Activated naive CD8-positive, alpha-beta T cell treated with anti-CD3 and anti-CD28 coated beads, Interleukin-2, amount 50 U/mL, for 24 hours (primary cell): ENCODE results near the gene CNIH4.
"Not testable (repeated sequence)": the region's sequence is repeated elsewhere in the genome, so short reads cannot be mapped to it uniquely, and the experiment has no call there.

Experiments
- ATAC-seq: fragments of 150-1000 bp; cut with Tn5 transposase; one replicate; pipeline ENCODE4 v1.10.0; 2021
- DNase-seq: peaks from one replicate; pipeline ENCODE4 v3.0.0; 2021
- H3K27ac Mint-ChIP-seq: one replicate; pipeline ENCODE4 v1.8.0; 2021; ENCODE audit warnings: mild to moderate bottlenecking, mixed read lengths
- H3K27me3 Mint-ChIP-seq: one replicate; pipeline ENCODE4 v1.8.0; 2021; ENCODE audit warnings: mixed read lengths
- H3K36me3 Mint-ChIP-seq: one replicate; pipeline ENCODE4 v1.8.0; 2021; ENCODE audit warnings: low read depth, mixed read lengths
- H3K4me1 Mint-ChIP-seq: one replicate; pipeline ENCODE4 v1.8.0; 2021; ENCODE audit warnings: mixed read lengths
- H3K4me3 Mint-ChIP-seq: one replicate; pipeline ENCODE4 v1.8.0; 2021; ENCODE audit warnings: mild to moderate bottlenecking, moderate library complexity, mixed read lengths
- H3K9me3 Mint-ChIP-seq: one replicate; pipeline ENCODE4 v1.8.0; 2021; ENCODE audit warnings: mixed read lengths

Gene CNIH4

DNA sequence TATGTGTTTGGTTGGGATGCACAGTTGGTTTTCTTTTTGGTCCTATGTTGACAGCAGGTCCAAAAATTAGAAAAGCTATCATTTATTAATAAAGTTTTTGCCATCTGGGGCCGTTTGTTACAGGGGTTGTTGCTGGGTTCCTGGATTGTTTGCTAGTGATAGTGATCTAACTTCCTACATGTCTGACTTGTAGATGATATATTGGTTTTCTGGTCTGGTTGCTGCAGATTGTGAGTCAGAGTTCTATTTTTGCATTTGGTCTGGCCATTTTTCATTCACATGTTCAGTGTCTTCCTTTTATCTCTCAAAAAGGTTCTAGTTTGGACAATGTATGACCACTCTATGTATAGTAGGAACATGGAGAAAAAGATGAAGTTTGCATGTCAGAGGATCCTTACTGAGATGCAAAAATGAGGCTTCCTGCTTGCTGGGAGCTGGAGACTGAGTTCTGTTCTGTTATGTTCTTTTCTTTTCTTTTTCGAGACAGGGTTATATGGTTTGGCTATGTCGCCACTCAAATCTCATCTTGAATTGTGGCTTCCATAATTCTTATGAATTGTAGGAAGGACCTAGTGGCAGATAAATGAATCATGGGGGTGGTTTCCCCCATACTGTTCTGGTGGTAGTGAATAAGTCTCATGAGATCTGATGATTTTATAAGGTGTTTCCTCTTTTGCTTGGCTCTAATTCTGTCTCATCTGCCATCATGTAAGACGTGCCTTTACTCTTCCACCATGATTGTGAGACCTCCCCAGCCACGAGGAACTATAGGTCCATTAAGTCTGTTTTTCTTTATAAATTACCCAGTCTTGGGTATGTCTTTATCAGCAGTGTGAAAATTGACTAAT, 22.5 kb upstream of the CNIH4 start:
- peak overlapping the region; percentile 54 for H3K4me3 Mint-ChIP-seq
- H3K9me3 Mint-ChIP-seq: no peaks in the 10 kb centered on the region
- DNase-seq (no peak), ATAC-seq (peak; percentile 18)
- H3K27me3 Mint-ChIP-seq: no peaks in the 10 kb centered on the region
- H3K4me1 Mint-ChIP-seq: peaks cover 34% of the 10 kb centered on the region
- H3K27ac Mint-ChIP-seq: peak overlapping the region; percentile 87
- H3K36me3 Mint-ChIP-seq: no peaks in the 10 kb centered on the region

DNA sequence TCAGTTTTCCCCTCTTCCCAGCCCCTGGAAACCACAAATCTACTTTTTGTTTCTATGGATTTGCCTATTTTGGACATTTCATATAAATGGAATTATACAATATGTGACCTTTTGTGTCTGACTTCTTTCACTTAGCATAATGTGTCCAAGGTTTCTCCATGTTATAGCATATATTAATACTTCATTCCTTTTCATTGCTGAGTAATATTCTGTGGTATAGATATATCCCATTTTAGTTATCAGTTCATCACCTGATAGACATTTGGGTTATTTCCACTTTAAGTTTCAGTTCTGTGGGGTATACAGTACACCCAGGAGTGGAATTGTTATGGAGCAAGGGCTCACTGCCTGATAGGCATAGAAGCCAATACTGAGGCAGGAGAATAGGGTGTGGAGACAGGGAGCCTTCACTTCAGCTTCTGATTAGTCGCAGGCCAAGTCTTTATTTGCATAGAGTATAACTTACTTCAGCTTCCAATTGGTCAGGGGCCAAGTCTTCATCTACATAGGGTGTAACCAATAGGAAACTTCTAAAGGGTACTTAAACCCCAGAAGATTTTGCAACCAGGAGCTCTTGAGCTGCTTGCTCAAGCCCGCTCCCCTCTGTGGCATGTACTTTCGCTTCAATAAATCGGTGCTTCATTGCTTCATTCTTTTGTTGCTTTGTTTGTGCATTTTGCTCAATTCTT, 18.4 kb upstream of the CNIH4 start:
- H3K36me3 Mint-ChIP-seq: peaks cover 2% of the 10 kb centered on the region
- no peak for ATAC-seq
- no peak for DNase-seq
- peaks cover 10% of the 10 kb centered on the region for H3K9me3 Mint-ChIP-seq
- no peak overlapping the region for H3K27ac Mint-ChIP-seq
- no peaks in the 10 kb centered on the region for H3K27me3 Mint-ChIP-seq
- peaks cover 22% of the 10 kb centered on the region for H3K4me1 Mint-ChIP-seq
- H3K4me3 Mint-ChIP-seq: no peak overlapping the region

DNA sequence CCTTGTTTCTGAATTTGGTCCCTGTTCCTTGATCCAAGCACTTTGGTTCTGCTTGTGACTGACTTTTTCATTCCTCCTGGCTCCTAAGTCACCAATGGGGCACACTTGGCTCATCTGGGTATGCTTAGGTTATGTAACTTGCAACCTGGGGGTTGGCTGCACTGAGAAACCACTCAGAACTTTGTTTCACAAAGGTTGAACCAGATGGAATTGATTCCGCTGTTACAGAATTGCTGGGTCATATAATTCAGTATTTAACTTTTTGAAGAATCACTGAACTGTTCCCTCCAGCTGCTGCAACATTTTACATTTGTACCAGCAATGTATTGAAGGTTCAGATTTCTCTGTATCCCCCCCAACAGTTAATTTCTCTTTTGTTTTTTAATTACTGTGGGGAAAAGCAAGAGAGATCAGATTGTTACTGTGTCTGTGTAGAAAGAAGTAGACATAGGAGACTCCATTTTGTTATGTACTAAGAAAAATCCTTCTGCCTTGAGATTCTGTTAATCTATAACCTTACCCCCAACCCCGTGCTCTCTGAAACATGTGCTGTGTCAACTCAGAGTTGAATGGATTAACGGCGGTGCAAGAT, 17.1 kb upstream of the CNIH4 start:
- H3K36me3 Mint-ChIP-seq: peaks cover 4% of the 10 kb centered on the region
- no peak overlapping the region for H3K27ac Mint-ChIP-seq
- no peak overlapping the region for H3K4me3 Mint-ChIP-seq
- peaks cover 10% of the 10 kb centered on the region for H3K9me3 Mint-ChIP-seq
- no peak for ATAC-seq
- peaks cover 9% of the 10 kb centered on the region for H3K4me1 Mint-ChIP-seq
- DNase-seq: no peak
- no peaks in the 10 kb centered on the region for H3K27me3 Mint-ChIP-seq

DNA sequence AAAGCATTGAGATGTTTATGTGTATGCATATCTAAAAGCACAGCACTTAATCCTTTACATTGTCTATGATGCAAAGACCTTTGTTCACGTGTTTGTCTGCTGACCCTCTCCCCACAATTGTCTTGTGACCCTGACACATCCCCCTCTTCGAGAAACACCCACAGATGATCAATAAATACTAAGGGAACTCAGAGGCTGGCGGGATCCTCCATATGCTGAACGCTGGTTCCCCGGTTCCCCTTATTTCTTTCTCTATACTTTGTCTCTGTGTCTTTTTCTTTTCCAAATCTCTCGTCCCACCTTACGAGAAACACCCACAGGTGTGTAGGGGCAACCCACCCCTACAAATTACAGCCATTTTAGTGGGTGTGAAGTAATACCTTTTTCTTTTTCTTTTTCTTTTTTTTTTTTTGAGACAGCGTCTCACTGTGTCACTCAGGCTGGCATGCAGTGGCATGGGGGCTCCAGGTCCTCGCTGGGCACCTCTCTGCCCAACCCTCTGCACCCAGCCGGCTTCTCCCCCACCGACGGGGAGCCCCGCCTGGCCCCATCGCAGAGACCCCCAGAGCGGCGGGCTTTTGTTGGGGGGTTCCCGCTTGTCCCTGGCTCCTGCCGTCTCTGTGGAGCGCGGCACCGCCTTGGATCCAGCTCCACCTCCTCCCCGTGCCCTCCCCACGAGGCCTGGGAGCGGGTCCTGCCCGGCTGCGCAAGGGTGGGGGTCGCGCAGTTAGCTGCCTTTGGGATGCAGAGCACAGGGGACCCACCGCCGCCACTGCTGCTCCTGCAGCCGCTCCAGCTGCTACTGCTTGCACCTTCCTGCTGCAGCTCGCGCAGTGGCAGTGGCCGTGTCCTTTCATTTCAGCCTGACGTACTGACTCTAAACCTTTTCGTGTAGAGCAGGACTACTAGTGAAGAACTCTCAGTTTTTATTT, 16.0 kb upstream of the CNIH4 start:
- H3K4me1 Mint-ChIP-seq, H3K27me3 Mint-ChIP-seq, H3K36me3 Mint-ChIP-seq, H3K27ac Mint-ChIP-seq: not testable (repeated sequence)
- ATAC-seq (peak; percentile 80), DNase-seq (peak; percentile 33)
- Mint-ChIP-seq H3K4me3 (peak overlapping the region; percentile 64), H3K9me3 (peaks cover 10% of the 10 kb centered on the region)

DNA sequence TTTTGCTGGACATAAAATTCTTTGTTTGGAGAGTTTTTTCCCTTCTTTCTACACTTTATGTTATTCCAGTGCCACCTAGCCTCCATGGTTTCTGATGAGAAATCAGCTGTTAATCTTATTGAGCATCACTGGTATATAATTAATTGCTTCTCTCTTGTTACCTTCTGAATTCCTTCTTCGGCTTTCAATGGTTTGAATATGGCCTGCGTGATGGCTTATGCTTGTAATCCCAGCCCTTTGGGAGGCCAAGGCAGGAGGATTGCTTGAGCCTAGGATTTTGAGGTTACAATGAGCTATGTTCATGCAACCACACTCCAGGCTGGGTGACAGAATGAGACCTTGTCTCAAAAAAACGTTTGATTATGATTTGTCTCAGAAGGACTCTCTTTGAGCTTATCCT, 13.0 kb upstream of the CNIH4 start:
- Mint-ChIP-seq H3K9me3 (peaks cover 10% of the 10 kb centered on the region), H3K36me3 (peaks cover 4% of the 10 kb centered on the region), H3K27me3 (no peaks in the 10 kb centered on the region), H3K27ac (no peak overlapping the region), H3K4me3 (no peak overlapping the region), H3K4me1 (peaks cover 12% of the 10 kb centered on the region)
- DNase-seq (no peak), ATAC-seq (no peak)

DNA sequence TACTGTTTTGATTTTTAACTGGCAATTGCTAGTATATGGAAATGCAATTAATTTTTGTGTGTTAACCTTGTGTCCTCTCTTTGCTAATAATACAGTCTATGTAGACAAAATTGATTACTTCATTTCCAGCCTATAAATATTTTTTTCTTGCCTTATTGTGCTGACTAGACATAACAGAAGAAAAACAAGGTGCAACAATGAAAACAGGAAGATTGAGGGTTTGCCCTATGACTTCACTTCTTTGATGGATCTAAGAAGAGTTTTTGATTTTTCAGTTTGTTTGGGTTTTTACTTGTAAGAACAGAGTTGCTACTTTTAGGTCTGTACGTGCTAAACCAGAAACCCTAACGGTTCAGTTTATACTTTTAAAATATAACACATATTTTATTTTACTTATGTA, 8.5 kb upstream of the CNIH4 start:
- no peak for DNase-seq

DNA sequence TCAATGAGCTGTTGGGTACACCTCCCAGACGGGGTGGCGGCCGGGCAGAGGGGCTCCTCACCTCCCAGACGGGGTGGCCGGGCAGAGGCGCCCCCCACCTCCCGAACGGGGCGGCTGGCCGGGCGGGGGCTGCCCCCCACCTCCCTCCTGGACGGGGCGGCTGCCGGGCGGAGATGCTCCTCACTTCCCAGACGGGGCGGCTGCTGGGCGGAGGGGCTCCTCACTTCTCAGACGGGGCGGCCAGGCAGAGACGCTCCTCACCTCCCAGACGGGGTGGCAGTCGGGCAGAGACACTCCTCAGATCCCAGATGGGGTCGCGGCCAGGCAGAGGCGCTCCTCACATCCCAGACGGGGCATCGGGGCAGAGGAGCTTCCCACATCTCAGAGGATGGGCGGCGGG, 7.0 kb upstream of the CNIH4 start:
- not testable (repeated sequence) for H3K4me3 Mint-ChIP-seq, H3K27ac Mint-ChIP-seq, DNase-seq, H3K9me3 Mint-ChIP-seq, ATAC-seq, H3K36me3 Mint-ChIP-seq, H3K27me3 Mint-ChIP-seq
- peaks cover 24% of the 10 kb centered on the region for H3K4me1 Mint-ChIP-seq

More for the DNA sequence above, 8.5 kb upstream of the CNIH4 start:
- H3K9me3 Mint-ChIP-seq: peaks cover under 1% of the 10 kb centered on the region
- no peak overlapping the region for H3K4me3 Mint-ChIP-seq
- H3K4me1 Mint-ChIP-seq: peaks cover 12% of the 10 kb centered on the region
- no peak for ATAC-seq
- H3K36me3 Mint-ChIP-seq: peaks cover 3% of the 10 kb centered on the region
- H3K27ac Mint-ChIP-seq: no peak overlapping the region
- H3K27me3 Mint-ChIP-seq: no peaks in the 10 kb centered on the region

DNA sequence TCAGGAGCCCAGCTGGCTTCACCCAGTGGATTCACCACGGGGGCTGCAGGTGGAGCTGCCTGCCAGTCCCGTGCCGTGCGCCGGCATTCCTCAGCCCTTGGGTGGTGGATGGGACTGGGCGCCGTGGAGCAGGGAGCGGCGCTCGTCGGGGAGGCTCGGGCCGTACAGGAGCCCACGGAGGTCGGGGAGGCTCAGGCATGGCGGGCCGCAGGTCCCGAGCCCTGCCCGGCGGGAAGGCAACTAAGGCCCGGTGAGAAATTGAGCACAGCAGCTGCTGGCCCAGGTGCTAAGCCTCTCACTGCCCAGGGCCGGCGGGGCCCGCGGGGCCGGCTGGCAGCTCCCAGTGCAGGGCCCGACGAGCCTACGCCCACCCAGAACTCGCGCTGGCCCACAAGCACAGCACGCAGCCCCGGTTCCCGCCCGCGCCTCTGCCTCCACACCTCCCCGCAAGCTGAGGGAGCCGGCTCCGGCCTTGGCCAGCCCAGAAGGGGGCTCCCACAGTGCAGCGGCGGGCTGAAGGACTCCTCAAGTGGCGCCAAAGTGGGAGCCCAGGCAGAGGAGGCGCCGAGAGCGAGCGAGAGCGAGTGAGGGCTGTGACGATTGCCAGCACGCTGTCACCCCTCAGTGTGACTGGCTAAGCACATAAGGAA, 4.1 kb upstream of the CNIH4 start:
- not testable (repeated sequence) for H3K36me3 Mint-ChIP-seq, H3K9me3 Mint-ChIP-seq, H3K27ac Mint-ChIP-seq, H3K4me3 Mint-ChIP-seq, H3K27me3 Mint-ChIP-seq, ATAC-seq, DNase-seq
- peaks cover 26% of the 10 kb centered on the region for H3K4me1 Mint-ChIP-seq

DNA sequence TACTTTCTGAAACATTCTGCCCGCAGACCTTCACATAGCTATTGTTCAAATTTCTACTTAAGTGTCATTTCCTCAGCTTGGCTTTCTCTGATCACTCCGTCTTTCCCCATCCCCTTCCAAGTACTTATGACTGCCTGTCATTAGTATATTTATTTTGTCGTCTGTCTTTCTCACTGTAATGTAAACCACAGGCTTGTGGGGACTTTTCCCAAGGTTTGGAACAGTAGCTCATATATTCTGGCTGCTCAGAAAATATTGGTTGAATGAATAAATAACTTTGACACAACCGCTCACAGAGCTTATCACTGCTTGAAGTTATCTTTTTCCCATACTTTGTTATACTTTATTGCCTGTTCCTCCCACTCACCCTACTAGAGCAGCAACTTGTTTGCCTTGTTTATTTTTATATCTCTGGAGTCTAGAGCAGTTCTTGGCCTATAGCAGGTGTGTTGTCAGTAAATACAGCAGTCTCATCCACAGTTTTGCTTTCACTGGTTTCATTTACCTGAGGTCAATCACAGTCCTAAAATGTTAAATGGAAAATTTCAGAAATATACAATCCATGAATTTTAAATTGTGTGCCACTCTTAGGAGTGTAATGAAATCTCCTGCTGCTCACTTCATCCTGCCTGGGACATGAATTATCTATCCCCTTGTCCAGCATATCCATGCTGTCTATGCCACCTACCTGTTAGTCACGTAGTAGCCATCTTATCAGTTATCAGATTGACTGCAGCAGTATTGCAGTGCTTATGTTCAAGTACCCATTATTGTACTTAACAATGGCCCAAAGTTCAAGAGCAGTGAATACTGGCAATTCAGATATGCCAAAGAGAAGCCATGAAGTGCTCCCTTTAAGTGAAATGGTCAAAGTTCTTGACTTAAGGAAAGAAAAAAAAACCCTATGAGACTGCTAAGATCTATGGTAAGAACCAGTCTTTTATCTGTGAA, 2.4 kb upstream of the CNIH4 start:
- ATAC-seq (no peak), DNase-seq (no peak)
- Mint-ChIP-seq H3K27me3 (no peaks in the 10 kb centered on the region), H3K27ac (no peak overlapping the region), H3K4me3 (no peak overlapping the region), H3K4me1 (peaks cover 33% of the 10 kb centered on the region), H3K9me3 (no peaks in the 10 kb centered on the region), H3K36me3 (peaks cover 4% of the 10 kb centered on the region)

DNA sequence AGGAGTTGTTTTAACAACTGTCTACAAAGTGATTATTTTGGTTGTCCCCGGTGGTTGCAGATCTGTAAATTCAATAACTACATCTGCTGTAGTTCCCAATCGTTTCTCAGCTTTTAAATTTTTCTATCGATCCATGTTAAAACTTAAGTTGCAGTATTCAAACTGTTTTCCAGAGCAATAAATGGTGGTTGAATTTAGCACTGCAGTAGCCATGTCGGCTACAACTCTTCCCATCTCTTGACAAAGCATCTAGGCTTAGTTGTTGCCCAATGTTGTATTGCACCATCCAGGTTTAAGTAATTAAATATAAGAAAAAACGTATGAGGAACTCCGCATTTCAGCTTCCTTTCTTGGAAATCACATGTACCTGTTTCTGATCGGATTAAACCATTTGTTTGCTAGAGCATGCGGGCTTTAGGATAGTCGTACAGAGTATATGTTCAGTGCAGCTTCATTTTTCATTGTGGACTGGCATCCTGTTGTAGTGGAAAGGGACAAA, 996 bp downstream of the CNIH4 start:
- DNase-seq: no peak
- Mint-ChIP-seq H3K4me1 (peaks cover 60% of the 10 kb centered on the region), H3K4me3 (peak overlapping the region; percentile 85), H3K36me3 (peaks cover 17% of the 10 kb centered on the region), H3K27me3 (no peaks in the 10 kb centered on the region), H3K27ac (peak overlapping the region; percentile 67), H3K9me3 (no peaks in the 10 kb centered on the region)
- no peak for ATAC-seq

DNA sequence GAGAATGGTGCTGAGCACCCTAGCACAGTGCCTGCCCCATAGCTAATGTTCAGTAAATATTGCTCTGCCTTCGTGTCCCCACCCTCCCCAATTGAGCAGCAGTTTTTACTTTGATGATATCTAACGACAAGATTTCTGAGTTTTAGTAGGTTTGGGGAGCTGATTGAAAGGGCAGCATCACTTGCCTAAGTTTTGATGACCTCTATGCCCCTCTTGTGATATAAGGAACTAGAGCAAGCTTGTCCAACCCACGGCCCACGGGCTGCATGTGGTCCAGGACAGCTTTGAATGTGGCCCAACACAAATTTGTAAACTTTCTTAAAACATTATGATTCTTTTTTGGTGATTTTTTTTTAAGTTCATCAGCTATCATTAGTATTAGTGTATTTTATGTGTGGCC, 1.6 kb downstream of the CNIH4 start:
- Mint-ChIP-seq H3K4me3 (peak overlapping the region; percentile 85), H3K9me3 (no peaks in the 10 kb centered on the region), H3K27me3 (no peaks in the 10 kb centered on the region), H3K27ac (peak overlapping the region; percentile 67), H3K4me1 (peaks cover 63% of the 10 kb centered on the region), H3K36me3 (peaks cover 23% of the 10 kb centered on the region)
- ATAC-seq (no peak), DNase-seq (no peak)

DNA sequence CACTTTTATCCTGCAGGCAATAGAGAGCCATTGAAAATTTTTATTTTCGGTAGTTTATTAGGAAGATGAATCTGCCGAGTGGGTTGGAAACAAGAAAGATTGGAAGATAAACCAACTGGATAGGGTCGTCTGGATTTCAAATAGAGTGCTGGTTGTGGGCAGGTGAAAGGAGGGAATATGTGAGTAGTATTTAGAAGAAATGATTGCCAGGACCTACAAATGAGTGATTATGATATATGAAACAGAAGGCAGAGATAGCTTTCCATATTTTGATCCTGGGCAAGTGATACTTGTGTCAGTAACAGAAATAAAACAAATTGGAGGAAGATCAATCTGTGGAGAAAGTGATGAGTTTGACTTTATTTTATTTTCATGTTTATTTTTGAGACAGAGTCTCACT, 2.5 kb downstream of the CNIH4 start:
- no peak for ATAC-seq
- no peaks in the 10 kb centered on the region for H3K9me3 Mint-ChIP-seq
- no peak for DNase-seq
- no peaks in the 10 kb centered on the region for H3K27me3 Mint-ChIP-seq
- H3K36me3 Mint-ChIP-seq: peaks cover 30% of the 10 kb centered on the region
- H3K4me3 Mint-ChIP-seq: peak overlapping the region; percentile 85
- H3K4me1 Mint-ChIP-seq: peaks cover 60% of the 10 kb centered on the region
- no peak overlapping the region for H3K27ac Mint-ChIP-seq

DNA sequence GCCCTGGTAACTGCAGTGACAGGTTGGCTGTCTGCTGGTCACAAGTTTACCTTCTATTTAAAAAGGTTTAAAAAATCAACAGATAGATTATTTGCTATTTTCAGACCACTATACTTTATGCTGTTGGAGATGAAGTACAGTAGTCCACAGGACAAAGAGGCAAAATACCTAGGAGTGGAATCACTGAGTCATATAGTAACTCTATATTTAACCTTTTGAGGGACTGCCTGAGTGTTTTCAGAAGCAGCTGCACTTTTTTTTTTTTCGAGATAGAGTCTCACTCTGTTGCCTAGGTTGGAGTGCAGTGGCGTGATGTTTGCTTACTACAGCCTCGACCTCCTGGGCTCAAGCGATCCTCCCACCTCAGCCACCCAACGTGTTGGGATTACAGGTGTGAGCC, 11.7 kb downstream of the CNIH4 start:
- Mint-ChIP-seq H3K9me3 (no peaks in the 10 kb centered on the region), H3K36me3 (peaks cover 74% of the 10 kb centered on the region), H3K27ac (peak overlapping the region; percentile 73), H3K4me3 (peak overlapping the region; percentile 11), H3K27me3 (no peaks in the 10 kb centered on the region), H3K4me1 (peaks cover 64% of the 10 kb centered on the region)
- ATAC-seq (peak; percentile 92), DNase-seq (no peak)
